ENCODE data around the gene PCLAF.
"Not testable (repeated sequence)": the region's sequence is repeated elsewhere in the genome, so short reads cannot be mapped to it uniquely, and the experiment has no call there.

DNA sequence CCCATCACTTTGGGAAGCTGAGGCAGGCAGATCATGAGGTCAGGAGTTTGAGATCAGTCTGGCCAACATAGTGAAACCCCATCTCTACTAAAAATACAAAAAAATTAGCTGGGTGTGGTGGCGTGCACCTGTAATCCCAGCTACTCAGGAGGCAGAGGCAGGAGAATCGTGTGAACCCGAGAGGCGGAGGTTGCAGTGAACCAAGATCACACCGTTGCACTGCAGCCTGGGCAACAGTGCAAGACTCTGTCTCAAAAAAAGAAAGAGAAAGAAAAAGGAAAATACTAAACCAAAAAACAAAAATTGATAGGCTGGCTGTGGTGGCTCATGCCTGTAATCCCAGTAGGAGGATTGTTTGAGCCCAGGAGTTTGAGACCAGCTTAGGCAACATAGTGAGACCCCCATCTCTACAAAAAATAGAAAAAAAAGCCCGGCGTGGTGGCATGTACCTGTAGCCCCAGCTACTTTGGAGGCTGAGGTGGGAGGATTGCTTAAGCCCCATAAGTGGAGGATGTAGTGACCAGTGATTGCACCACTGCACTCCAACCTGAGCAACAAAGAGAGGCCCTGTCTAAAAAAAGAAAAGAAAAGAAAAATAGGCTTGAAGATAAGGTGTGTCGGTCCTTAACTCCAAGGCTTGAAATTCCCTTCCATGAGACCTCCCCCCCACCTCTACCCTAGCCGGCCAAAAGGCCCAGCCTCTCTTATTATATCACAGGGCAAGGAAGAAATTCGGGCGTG, 941 bp downstream of the PCLAF start:
- TF ChIP-seq, protein P1, sequence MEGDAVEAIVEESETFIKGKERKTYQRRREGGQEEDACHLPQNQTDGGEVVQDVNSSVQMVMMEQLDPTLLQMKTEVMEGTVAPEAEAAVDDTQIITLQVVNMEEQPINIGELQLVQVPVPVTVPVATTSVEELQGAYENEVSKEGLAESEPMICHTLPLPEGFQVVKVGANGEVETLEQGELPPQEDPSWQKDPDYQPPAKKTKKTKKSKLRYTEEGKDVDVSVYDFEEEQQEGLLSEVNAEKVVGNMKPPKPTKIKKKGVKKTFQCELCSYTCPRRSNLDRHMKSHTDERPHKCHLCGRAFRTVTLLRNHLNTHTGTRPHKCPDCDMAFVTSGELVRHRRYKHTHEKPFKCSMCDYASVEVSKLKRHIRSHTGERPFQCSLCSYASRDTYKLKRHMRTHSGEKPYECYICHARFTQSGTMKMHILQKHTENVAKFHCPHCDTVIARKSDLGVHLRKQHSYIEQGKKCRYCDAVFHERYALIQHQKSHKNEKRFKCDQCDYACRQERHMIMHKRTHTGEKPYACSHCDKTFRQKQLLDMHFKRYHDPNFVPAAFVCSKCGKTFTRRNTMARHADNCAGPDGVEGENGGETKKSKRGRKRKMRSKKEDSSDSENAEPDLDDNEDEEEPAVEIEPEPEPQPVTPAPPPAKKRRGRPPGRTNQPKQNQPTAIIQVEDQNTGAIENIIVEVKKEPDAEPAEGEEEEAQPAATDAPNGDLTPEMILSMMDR (IDR thresholded peaks at IDR 0.05): not testable (repeated sequence)
- not testable (repeated sequence) for TF ChIP-seq POLR2A (IDR thresholded peaks at IDR 0.05)
